MV-4-11 (cell line): ENCODE measurements around the gene ERBB4.

Experiments
- DNase-seq: peaks from one replicate; lab custom pipeline; 2025; lab: John Stamatoyannopoulos, UW

The ERBB4 gene

DNA sequence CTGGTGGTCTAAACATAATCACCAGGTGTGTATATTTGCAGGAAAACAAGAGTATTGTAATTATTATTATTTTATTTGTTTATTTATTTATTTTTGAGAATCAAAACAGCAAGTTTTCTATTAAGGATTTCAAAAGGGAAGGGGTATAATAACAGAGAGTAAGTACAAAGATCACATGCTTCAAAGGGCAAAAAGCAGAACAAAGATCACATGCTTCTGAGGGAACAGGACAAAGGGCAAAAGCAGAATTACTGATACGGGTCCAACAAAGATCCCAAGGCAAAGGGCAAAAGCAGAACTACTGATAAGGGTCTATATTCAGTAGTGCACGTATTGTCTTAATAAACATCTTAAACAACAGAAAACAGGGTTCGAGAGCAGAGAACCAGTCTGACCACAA is 528.3 kb downstream of the ERBB4 start:
- peak; percentile 58 for DNase-seq

GRCh38 chr2:212007972-212008371 is 530.6 kb downstream of the ERBB4 start:
- no peak for DNase-seq

- DNase-seq: peak; percentile 28
Measured at GRCh38 chr2:212005085-212005671, 533.4 kb downstream of the ERBB4 start.

- no peak for DNase-seq
Measured at GRCh38 chr2:212001325-212001724, 537.3 kb downstream of the ERBB4 start.

DNA sequence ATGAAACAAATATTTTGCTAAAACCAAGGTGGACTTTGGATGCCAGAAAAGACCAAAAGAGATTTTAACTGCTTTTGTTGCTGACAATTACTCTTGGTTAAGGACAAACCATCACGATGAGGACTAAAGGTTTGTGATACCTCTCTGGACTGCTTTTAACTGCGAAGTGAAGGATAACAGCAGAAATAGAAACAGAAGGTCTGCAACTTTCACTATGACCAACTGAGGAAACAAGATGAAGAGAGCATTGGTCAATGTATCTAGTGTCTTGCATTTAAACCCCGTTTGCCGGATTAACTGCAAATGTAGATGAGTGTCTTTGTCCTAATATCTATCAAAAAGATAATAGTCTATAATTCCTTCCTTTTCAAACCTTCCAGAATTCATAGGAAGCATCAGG is 541.7 kb downstream of the ERBB4 start:
- no peak for DNase-seq

DNA sequence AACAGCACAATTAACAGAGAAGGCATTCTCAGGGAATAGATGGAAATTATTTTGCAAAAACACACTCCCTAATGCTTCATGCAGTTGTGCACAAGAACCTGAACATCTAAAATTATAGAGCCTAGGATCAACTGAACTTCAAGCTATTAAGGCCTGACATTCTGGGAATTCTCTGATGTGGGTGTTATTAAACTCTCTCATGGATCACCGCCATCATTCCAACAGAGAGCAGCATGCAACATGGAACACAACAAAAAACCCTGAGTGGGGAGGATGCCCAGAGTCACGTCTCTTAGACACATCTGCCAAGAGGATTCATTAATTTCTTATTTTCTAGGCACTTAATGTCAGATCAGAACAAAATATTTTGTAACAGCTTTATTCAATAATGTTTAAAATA is 543.8 kb downstream of the ERBB4 start:
- DNase-seq: no peak

GRCh38 chr2:211990335-211990734 is 548.3 kb downstream of the ERBB4 start:
- no peak for DNase-seq

DNA sequence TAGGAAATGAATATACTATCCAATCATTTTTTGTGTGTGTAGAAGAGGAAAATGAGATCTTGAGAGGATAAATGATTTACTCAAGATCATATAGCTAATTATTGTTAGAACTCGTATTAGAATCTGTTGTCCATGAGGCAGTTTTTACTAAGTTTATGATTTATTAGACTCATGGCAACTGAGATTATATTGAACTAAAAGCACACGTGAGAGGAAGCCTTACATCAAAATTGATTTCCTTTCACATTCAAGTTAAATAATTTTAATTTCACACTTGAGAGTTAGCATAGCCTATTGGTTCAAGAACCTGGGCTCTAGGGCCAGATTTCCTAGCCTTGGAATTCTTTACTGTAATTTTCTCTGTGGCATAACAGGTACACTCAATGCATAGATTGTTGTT is 552.3 kb downstream of the ERBB4 start:
- DNase-seq: no peak

DNA sequence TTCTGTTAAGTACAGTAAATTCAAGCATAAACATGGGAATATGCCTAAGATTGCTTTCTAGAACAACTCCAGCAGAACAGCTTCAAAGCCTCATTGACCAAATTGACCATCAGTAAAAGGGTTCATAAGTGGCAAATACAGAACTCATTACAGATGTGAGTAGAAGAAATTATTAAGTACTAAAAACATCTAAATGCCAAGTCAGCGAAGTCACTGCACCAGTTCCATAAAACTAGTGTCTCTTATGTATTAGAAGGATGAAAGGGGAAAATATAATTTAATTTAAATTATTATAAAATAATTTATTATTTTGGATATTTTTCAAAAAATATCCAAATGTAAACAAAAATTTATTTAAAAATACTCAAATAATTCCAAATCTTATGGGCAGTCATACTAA is 553.2 kb downstream of the ERBB4 start:
- DNase-seq: no peak

DNA sequence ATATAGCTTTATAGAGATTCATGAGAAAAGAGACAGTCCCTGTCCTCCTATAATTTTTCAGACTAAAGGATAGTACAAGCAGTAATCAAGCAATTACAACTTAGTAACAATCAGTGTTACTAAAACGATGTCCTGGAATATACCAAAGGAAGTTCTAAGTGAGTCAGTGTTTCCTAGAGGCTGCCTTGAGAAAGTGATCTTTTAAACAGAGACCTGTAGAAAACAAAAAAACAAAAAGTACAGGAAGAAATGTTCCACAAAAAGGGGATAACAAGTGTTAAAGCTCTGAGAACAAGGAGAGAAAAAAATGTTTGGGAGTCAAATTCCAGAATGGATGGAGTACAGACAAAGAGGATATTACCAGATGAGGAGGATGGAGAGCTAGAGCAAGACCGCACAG is 556.4 kb downstream of the ERBB4 start:
- no peak for DNase-seq

GRCh38 chr2:211981451-211981850 is 557.2 kb downstream of the ERBB4 start:
- DNase-seq: no peak

DNA sequence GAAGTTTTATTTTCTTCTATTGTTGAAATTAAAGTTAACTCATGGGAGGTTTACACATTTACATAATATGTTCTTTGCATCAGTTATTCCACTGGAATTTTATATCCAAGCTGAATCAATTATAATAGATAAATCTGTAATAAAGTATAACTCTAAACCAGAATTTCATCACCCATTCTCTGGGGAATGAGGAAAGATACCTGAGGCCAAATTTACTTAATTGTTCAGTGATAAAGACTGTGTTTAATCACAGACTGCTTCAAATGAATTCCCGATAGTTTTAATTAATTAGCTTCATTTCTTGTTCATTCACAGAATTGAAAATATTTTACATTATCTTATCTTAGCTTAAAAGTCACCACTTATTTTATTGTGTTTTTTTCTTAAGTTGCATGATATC is 562.5 kb downstream of the ERBB4 start:
- no peak for DNase-seq

DNA sequence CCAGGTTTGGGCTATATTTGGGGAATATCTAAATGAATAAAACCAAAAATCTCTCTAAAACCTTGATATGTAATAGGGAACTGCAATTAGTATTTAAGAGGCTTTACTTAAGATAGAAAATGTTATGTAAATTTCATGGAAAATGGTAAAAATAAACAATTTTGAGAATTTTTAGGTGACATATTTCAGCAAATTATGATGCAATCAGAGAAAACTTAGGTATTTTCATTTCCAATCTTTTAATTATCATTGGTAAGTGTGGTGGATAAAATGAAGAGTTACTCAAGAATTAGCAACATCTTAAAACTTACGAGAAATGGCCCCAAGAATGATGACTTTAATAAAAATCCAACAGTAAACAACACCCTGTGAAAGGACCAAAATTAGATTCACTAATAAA is 571.4 kb downstream of the ERBB4 start:
- no peak for DNase-seq

- no peak for DNase-seq
Measured at GRCh38 chr2:211963969-211964368, 574.6 kb downstream of the ERBB4 start.

DNA sequence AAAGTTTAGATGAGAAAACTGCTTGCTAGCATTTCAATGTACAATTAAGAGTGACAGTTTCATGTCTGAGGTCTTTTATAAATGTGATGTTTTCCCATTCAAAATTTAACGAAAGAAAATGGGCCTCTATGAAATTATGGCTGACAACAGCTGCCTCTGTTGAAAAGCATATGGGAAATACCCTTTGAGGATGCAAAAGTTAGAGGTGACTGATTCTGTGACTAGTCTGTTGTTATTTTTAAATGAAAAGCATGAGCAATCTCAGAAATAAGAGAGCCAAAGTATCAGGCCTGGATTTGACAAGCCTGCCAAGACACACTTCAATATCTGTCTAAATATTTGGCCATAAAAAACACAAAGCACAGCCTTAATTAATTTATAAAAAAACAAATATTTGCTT is 580.8 kb downstream of the ERBB4 start:
- no peak for DNase-seq

DNA sequence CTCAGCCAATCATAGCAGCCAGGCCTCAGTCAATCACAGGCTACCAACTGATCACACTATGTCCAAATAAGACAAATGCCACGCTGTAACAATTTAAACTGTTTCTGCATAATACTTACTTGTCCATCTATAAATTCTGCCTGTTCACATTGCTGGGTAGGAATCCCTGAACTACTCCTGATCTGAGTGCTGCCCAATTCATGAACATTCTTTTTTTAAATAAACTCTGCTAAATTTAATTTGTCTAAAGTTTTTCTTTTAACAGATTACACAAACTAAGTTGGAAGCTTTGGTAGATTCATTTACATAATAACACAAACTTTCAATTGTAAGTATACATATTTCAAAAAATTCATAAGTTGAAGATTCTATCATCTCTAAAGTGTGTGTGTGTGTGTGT is 583.0 kb downstream of the ERBB4 start:
- DNase-seq: no peak

DNA sequence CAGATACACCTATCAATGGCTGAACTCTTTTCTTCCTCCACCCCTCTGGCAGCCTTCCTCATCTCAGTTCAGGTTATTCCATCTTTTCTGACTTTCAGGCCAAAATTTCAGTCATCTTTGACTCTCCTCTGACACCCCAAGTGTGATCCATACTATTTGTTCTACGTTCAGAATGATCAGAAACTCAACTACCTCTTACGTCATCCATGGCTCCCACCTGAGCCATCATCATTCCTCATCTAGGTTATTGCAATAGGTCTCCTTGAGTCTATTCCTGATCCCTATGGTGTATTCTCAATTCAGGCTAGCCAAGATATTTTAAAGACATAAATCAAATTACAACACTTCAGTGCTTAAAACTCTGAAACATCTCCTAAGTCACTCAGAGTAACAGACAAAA is 589.7 kb downstream of the ERBB4 start:
- DNase-seq: no peak

- no peak for DNase-seq
Measured at GRCh38 chr2:211946960-211947359, 591.6 kb downstream of the ERBB4 start.

- no peak for DNase-seq
Measured at GRCh38 chr2:211944572-211944971, 594.0 kb downstream of the ERBB4 start.

DNA sequence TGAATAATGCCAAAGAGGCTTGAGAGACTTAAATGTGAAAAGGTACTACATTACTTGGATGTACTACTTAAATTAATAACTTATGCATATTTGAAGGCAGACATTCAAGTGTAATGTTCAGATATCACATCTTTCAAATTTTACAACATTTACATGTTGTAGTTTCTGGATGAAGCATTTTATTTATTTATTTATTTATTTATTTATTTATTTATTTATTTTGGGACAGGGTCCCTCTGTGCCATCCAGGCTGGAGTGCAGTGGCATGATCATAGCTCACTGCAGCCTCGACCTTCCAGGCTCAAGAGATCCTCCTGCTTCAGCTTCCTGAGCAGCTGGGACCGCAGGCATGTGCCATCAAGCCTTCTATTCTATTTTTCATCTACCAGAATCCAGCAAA is 596.4 kb downstream of the ERBB4 start:
- DNase-seq: no peak

GRCh38 chr2:211941216-211941747 is 597.3 kb downstream of the ERBB4 start:
- no peak for DNase-seq

- no peak for DNase-seq
Measured at GRCh38 chr2:211939177-211939576, 599.4 kb downstream of the ERBB4 start.

DNA sequence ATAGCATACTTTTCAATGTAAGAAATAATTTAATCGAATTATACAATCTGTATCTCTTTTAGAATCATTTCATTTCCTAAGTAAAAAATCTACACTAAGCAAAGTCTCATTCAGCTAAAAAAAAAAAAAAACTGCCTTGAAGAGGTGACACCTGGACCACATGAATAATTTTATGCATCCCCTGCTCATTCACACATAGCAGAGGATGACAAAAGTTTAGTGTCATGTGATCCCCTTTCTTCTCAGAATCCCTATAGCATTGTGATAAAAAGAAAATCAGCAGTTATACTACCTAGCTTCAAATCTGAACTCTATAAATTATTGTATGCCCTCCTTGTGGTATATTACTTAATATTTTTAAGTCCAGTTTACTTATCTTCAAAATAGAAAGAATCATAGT is 603.8 kb downstream of the ERBB4 start:
- DNase-seq: no peak

DNA sequence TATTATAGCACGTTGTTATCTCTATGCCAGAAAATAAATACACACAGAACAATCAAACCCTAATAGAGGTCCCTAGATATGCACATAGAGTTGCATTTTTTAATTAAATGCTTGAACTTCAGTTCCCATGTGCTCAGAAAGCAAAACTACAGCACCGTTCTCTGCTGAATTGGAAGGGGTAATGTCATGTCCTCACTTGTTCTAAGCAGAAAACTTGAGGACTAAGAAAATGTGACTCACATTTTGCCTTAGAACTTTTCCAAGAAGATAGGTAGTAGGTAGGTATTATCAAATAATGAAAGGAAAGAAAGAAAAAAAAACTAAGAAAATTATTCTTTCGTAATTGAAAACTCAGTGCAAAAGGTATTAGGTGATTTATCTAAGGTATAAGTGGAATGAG is 607.3 kb downstream of the ERBB4 start:
- DNase-seq: no peak

- no peak for DNase-seq
Measured at GRCh38 chr2:211930331-211930730, 608.3 kb downstream of the ERBB4 start.
